BJ (cell line): ENCODE data around the gene FSTL5. TPM values are rescaled to one million over a fixed set of nuclear protein-coding genes. Genes with fewer than 3 reads are reported as not detected.

ENCODE experiments used
- CTCF ChIA-PET: fragments of 350-600 bp; formaldehyde crosslinking; extraction: SDS; loops from one replicate; lab custom pipeline; 2021; ENCODE audit warnings: antibody characterized with exemption, inconsistent platforms; lab: Yijun Ruan, JAX
- POLR2A ChIA-PET: fragments of 300-600 bp; sonication (Branson Sonifier 250); formaldehyde crosslinking; extraction: SDS; loops from one replicate; lab custom pipeline; 2021; ENCODE audit warnings: antibody characterized with exemption; lab: Charles Lee
- DNase-seq: peaks from one replicate; pipeline ENCODE4 v3.0.0-alpha.2; 2011; ENCODE audit warnings: low read depth
- H3K27me3 ChIP-seq: 2 replicates; pipeline ENCODE4 v1.6.0; 2011; ENCODE audit warnings: low read length; ENCODE audit not compliant: control insufficient read depth, insufficient read depth
- H3K36me3 ChIP-seq: 2 replicates; pipeline ENCODE4 v1.5.1; 2011; ENCODE audit warnings: low read length; ENCODE audit not compliant: control insufficient read depth, insufficient read depth
- H3K4me3 ChIP-seq: 2 replicates; pipeline ENCODE4 v1.5.1; 2011; ENCODE audit warnings: low read depth, mild to moderate bottlenecking, control low read depth, low read length
- polyA plus RNA-seq: library from polyadenylated mRNA; depleted of rRNA; stranded (reverse); fragments of >200 nt; gene quantifications from 2 replicates; pipeline ENCODE4 v1.2.3, GENCODE V29; 2011
- TF ChIP-seq, protein P1 (sequence below): IDR thresholded peaks from 2 replicates; pipeline ENCODE4 v1.5.1; 2011; ENCODE audit warnings: low read depth, mild to moderate bottlenecking, control low read depth, inconsistent platforms, low read length, moderate library complexity; ENCODE audit not compliant: insufficient read depth

FSTL5 gene
- polyA plus RNA-seq, 1 experiment, result not detected

- Histone ChIP-seq H3K36me3 (no peaks in the 10 kb centered on the region), H3K4me3 (no peak overlapping the region), H3K27me3 (no peaks in the 10 kb centered on the region)
- TF ChIP-seq, protein P1, sequence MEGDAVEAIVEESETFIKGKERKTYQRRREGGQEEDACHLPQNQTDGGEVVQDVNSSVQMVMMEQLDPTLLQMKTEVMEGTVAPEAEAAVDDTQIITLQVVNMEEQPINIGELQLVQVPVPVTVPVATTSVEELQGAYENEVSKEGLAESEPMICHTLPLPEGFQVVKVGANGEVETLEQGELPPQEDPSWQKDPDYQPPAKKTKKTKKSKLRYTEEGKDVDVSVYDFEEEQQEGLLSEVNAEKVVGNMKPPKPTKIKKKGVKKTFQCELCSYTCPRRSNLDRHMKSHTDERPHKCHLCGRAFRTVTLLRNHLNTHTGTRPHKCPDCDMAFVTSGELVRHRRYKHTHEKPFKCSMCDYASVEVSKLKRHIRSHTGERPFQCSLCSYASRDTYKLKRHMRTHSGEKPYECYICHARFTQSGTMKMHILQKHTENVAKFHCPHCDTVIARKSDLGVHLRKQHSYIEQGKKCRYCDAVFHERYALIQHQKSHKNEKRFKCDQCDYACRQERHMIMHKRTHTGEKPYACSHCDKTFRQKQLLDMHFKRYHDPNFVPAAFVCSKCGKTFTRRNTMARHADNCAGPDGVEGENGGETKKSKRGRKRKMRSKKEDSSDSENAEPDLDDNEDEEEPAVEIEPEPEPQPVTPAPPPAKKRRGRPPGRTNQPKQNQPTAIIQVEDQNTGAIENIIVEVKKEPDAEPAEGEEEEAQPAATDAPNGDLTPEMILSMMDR, result no peak
- DNase-seq, result no peak
- POLR2A ChIA-PET, result no interaction called here
- CTCF ChIA-PET, result no interaction called here
These were observed 104.1 kb downstream of the FSTL5 start for GRCh38 chr4:162059656-162060055.

DNA sequence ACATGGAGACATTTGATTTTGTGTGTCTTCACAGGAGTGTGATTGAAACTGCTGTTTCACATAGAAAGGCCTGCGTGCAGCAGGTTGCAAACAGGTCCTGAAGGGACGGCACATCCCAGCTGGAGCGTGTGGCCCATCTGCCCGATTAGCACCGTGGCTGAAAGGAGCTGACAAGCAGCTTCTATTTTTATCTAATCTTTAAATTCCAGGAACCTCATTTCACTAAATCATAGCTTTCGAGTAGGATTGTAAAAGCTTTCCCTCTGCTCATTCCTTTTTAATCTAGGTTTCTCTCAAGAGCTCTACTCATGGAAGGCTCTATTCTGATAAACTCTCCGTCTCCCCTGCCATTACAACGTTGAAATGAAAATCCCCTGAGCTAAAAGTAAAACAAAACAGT, 106.8 kb downstream of the FSTL5 start:
- no peaks in the 10 kb centered on the region for H3K36me3 ChIP-seq
- ChIA-PET CTCF (no interaction called here), POLR2A (no interaction called here)
- DNase-seq, result no peak
- TF ChIP-seq, protein P1, result no peak
- no peak overlapping the region for H3K4me3 ChIP-seq
- H3K27me3 ChIP-seq, result no peaks in the 10 kb centered on the region

DNA sequence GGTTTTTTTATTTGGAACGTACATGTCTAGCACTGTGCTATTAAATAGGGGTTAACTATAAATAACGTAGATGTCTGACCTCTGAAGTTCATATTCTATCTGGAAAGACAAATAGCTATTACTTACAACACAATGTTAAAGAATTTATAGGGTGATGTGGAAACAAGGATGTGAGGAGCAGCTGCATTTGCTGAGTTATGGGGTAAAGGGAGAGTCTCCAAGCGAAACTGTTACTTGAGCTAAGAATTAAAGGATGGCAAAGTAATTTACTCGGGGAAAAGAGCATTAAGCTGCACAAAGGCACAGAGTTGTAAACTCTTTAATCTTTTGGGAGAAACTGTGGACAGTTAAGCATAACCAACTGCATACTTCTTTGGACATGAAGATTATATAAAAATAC, 117.7 kb downstream of the FSTL5 start:
- no peaks in the 10 kb centered on the region for H3K36me3 ChIP-seq
- no peaks in the 10 kb centered on the region for H3K27me3 ChIP-seq
- ChIA-PET CTCF (no interaction called here), POLR2A (no interaction called here)
- no peak overlapping the region for H3K4me3 ChIP-seq
- no peak for DNase-seq
- TF ChIP-seq, protein P1, result no peak

- TF ChIP-seq, protein P1, result no peak
- POLR2A ChIA-PET, result no interaction called here
These were observed 125.7 kb downstream of the FSTL5 start for GRCh38 chr4:162038112-162038511.

GRCh38 chr4:162017863-162018262, 145.9 kb downstream of the FSTL5 start:
- no peak overlapping the region for H3K4me3 ChIP-seq
- TF ChIP-seq, protein P1, result no peak
- H3K36me3 ChIP-seq, result no peaks in the 10 kb centered on the region
- DNase-seq, result no peak
- ChIA-PET CTCF (no interaction called here), POLR2A (no interaction called here)
- H3K27me3 ChIP-seq, result no peaks in the 10 kb centered on the region

More at GRCh38 chr4:162038112-162038511, 125.7 kb downstream of the FSTL5 start:
- no peaks in the 10 kb centered on the region for H3K27me3 ChIP-seq
- no peaks in the 10 kb centered on the region for H3K36me3 ChIP-seq
- no peak for DNase-seq
- CTCF ChIA-PET, result no interaction called here
- no peak overlapping the region for H3K4me3 ChIP-seq
